RWPE1 (cell line): ENCODE data around the gene CYFIP2.

Source experiments
- CTCF ChIA-PET: fragments of 350-600 bp; sonication (Branson Sonifier 250); formaldehyde crosslinking; extraction: SDS; loops from one replicate; lab custom pipeline; 2021; lab: Yijun Ruan, JAX
- POLR2A ChIA-PET: fragments of 400-600 bp; formaldehyde crosslinking; extraction: SDS; loops from one replicate; lab custom pipeline; 2020; ENCODE audit warnings: antibody characterized with exemption; ENCODE audit not compliant: low non-redundant PET; lab: Yijun Ruan, JAX
- DNase-seq: peaks from one replicate; pipeline ENCODE4 v3.0.0; 2012; ENCODE audit warnings: low spot score
- H3K27ac ChIP-seq: fragments of 450-650 bp; 2 replicates; pipeline ENCODE4 v1.5.1; 2017
- TF ChIP-seq, protein P1 (sequence below): fragments of 450-650 bp; conservative IDR thresholded peaks from 2 replicates; pipeline ENCODE4 v1.5.1; 2017; ENCODE audit warnings: low read depth, mild to moderate bottlenecking

The CYFIP2 gene

DNA sequence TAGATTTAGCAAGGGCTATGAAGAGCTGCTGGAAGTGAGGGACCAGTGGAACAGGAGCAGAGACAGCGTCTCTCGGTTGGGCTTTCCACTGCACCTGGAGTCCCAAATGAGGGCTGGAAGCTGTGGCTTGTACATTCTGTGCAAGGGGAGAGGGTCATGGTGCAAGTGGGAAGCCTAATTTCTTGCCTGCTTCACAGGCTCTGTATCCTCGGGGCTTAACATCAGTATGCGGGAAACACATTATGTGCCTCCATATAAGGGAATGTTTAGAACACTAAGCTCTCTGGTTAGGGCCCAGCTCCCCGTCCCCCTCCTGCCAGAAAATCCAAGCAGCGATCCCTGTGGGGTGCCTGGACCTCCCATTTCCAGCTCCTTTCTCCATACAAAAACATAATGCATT is 105.0 kb downstream of the CYFIP2 start:
- H3K27ac ChIP-seq, result no peak overlapping the region
- POLR2A ChIA-PET, result no interaction called here
- DNase-seq, result no peak
- TF ChIP-seq, protein P1, sequence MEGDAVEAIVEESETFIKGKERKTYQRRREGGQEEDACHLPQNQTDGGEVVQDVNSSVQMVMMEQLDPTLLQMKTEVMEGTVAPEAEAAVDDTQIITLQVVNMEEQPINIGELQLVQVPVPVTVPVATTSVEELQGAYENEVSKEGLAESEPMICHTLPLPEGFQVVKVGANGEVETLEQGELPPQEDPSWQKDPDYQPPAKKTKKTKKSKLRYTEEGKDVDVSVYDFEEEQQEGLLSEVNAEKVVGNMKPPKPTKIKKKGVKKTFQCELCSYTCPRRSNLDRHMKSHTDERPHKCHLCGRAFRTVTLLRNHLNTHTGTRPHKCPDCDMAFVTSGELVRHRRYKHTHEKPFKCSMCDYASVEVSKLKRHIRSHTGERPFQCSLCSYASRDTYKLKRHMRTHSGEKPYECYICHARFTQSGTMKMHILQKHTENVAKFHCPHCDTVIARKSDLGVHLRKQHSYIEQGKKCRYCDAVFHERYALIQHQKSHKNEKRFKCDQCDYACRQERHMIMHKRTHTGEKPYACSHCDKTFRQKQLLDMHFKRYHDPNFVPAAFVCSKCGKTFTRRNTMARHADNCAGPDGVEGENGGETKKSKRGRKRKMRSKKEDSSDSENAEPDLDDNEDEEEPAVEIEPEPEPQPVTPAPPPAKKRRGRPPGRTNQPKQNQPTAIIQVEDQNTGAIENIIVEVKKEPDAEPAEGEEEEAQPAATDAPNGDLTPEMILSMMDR, result no peak
- CTCF ChIA-PET, result interaction anchor here (1.2 kb wide), 1 partner anchor 19 kb away, joined by 3 read pairs; no protein-coding TSS in a partner anchor

DNA sequence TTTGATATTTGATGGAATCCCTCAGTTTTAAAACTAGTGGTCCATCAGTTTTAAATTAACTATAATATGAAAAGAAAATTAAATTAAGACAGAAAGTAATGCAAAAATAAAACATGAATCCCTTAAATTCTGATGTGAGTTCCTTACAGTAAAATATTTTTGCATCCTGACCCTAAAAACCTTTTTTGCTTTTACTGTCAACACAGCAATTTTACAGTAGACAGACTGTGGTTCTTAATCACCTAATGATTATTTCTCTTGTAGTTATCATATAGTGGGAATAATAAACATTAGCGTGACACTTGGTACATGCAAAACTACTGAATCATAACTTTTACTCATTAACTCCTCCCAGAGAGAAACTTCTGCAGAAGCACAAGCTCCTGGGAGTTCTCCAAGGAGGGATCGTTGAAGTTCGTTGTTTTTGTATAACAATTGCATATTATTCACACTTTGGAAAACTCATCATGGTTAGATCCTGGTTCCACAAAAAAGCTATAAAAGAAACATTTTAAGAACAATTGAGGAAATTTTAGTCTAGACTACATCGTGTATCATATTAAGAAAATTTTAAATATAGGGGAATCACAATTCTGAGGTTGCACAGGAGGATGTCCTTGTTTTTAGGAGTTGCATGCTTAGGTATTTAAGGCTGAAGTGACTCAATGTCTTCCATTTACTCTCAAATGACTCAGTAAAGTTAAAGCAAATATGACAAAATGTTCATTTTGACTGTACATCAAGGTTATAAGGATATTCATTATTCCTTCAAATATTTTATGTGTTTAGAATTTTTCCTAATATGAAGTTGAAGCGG is 105.9 kb downstream of the CYFIP2 start:
- POLR2A ChIA-PET, result no interaction called here
- TF ChIP-seq, protein P1, result no peak
- no peak overlapping the region for H3K27ac ChIP-seq
- DNase-seq, result no peak
- CTCF ChIA-PET, result interaction anchor here (1.2 kb wide), 1 partner anchor 18 kb away, joined by 3 read pairs; no protein-coding TSS in a partner anchor

DNA sequence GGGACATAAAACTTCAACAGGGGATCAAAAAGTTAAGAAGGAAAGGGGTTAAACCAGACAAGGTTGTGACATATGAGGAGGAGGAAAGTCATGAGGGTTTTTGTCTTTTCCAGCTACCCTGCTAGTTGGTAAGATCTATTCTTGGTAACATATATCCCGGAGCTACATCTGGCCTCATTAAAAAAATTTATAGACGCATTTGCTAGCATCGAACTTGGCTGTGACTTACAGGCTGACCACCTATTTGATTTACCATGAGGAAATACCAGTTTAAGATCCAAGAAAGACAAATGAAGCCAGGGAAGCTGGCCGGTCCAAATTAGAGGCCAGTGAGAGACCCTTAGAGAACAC is 106.5 kb downstream of the CYFIP2 start:
- ChIA-PET POLR2A (no interaction called here), CTCF (interaction anchor here (1.2 kb wide), 1 partner anchor 17 kb away, joined by 3 read pairs; no protein-coding TSS in a partner anchor)

DNA sequence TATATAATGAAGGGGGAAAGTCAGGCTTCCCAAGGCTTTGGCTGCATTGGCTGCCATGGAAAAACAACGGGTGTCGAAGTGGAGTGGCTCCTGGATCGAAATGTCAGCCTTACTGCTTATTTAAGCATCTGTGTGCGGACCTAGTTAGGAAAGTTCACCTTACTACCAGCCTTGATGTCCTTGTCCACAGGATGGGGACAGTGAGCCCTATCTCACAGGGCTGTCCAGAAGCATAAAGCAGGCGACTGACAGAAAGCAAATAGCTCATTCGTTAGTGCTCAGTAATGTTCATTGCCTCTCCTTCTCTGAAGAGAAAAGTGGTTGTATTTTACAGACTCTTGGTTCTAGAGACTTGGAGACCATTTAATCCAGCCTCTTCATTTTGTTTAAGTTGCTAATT is 112.6 kb downstream of the CYFIP2 start:
- CTCF ChIA-PET, result interaction anchor here (0.6 to 1.2 kb wide), 4 partner anchors 19 to 132 kb away, joined by 3 to 4 read pairs (median 4); no protein-coding TSS in a partner anchor
- POLR2A ChIA-PET, result no interaction called here
- TF ChIP-seq, protein P1, result no peak
- no peak overlapping the region for H3K27ac ChIP-seq
- no peak for DNase-seq

More for the DNA sequence above, 106.5 kb downstream of the CYFIP2 start:
- TF ChIP-seq, protein P1, result no peak
- no peak overlapping the region for H3K27ac ChIP-seq
- DNase-seq, result no peak

DNA sequence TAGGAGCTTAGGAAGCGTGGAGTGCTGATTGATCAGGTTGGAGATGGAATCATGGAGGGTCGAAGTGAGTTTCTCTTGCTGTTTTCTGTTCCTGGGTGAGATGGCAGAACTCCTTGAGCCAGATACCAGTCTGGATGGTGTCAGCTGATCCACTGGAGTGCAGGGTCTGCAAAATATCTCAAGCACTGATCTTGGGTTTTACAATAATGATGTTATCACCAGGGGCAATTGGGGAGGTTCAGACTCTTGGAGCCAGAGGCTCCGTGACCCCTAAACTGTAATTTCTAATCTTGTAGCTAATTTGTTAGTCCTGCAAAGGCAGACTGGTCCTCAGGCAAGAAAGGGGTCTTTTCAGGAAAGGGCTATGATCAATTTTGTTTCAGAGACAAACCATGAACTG is 114.1 kb downstream of the CYFIP2 start:
- TF ChIP-seq, protein P1, result no peak
- H3K27ac ChIP-seq, result no peak overlapping the region
- DNase-seq, result no peak
- CTCF ChIA-PET, result no interaction called here
- POLR2A ChIA-PET, result no interaction called here

DNA sequence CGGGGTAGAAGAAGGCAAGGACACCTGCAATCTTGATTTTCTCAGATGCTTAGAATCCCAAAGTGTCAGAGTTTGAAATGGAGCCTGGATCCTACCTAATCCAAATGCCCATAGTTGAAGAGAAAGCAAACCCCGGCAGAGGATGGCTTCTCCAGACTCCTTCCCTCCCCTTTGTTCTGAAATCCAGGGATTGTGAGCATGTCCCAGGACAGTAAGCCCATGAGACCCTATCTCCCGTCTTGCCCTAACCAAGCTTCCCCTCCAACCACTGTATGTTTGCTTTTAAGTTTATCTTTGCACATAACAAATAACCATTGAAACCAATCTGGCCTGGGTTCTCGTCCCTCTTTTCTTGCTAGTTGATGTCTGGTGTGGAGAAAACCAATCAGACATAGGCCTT is 115.8 kb downstream of the CYFIP2 start:
- POLR2A ChIA-PET, result no interaction called here
- no peak for DNase-seq
- CTCF ChIA-PET, result interaction anchor here (0.6 to 1.0 kb wide), 2 partner anchors 8 to 1419 kb away, joined by 3 read pairs; no protein-coding TSS in a partner anchor
- TF ChIP-seq, protein P1, result no peak
- H3K27ac ChIP-seq, result no peak overlapping the region
